Mesothelial cell of epicardium (in vitro differentiated cells): ENCODE results near the gene TMEM163. TPM values are rescaled to one million over a fixed set of nuclear protein-coding genes. Genes with fewer than 3 reads are reported as not detected.

ENCODE experiments used
- DNase-seq, 2 experiments: peaks; one replicate each; pipeline ENCODE4 v3.0.0; 2021; ENCODE audit warnings: low spot score in 2 of 2; ENCODE audit not compliant: unreplicated experiment in 2 of 2
- H3K27ac Mint-ChIP-seq: 2 replicates; pipeline ENCODE4 v1.8.0; 2021; ENCODE audit warnings: mixed read lengths
- H3K27me3 Mint-ChIP-seq: 2 replicates; pipeline ENCODE4 v1.8.0; 2021; ENCODE audit warnings: low read depth, mixed read lengths
- H3K36me3 Mint-ChIP-seq: 2 replicates; pipeline ENCODE4 v1.8.0; 2021; ENCODE audit warnings: mixed read lengths
- H3K4me1 Mint-ChIP-seq: 2 replicates; pipeline ENCODE4 v1.8.0; 2021; ENCODE audit warnings: mixed read lengths
- H3K4me3 Mint-ChIP-seq: 2 replicates; pipeline ENCODE4 v1.8.0; 2021; ENCODE audit warnings: mild to moderate bottlenecking, moderate library complexity, mixed read lengths
- H3K9me3 Mint-ChIP-seq: 2 replicates; pipeline ENCODE4 v1.8.0; 2021; ENCODE audit warnings: mixed read lengths
- total RNA-seq: library from RNA; stranded (reverse); gene quantifications from 3 replicates; pipeline ENCODE4 v1.2.1, GENCODE V29; 2021
- TF ChIP-seq, protein P1 (sequence below): fragments of 200-600 bp; sonication (generic); IDR thresholded peaks from one replicate; pipeline ENCODE4 v1.5.0; 2021; ENCODE audit warnings: antibody characterized with exemption; ENCODE audit not compliant: unreplicated experiment

Gene TMEM163
- 0.29 to 0.47 TPM in 2 of 3 replicates, not detected in the other for total RNA-seq

DNA sequence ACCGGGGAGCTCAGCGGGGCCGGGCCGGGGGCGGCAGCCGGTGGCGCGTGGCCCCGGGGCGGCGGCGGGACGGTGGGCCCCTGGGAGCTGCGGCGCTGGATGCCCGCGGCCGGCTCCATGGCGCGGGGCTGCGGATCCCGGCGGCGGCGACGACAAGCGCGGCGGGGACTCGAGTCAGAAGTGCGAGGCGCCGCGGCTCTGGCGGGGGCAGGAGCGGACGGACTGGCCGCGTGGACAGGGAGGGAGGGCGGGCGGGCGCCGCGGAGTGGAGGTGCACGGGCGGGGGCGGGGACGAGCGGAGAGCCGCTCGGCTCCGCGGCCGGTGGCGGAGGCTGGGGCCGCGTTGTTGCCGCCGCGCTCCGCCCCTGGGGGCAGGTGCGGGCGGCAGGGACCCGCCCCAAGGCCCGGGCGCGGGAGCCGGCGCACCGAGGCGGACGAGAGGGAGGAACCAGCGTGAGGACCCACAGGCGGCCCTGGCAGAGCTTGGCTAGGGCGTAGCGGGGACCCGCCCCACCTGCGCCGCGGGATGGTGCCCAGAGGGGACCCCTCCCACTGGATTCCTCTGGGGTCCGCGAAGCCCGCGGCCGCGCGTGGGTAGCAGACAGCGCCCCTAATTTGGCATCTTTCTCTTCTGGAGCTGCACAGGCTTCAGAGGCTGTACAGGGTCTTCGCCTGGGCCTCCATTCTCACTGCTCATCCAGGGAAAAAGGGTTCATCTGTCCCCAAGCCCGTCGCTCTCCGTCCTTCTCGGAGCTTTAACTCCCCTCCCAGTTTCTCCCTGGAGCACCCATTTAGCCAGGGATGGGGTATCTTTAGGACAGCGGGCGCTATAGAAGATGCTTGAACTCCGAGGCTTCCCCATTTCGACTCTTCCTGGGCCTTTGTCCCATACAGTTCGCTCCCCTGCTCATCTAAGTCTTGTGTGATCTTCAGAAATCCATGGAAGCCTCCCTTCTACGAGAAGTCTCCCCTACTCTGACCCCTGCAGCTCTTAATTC is at the start of gene TMEM163:
Gene TMEM163, minus strand, starts transcription at position 184 of the 998 bp plus-strand sequence.
- no peaks in the 10 kb centered on the region for H3K36me3 Mint-ChIP-seq
- TF ChIP-seq, protein P1, sequence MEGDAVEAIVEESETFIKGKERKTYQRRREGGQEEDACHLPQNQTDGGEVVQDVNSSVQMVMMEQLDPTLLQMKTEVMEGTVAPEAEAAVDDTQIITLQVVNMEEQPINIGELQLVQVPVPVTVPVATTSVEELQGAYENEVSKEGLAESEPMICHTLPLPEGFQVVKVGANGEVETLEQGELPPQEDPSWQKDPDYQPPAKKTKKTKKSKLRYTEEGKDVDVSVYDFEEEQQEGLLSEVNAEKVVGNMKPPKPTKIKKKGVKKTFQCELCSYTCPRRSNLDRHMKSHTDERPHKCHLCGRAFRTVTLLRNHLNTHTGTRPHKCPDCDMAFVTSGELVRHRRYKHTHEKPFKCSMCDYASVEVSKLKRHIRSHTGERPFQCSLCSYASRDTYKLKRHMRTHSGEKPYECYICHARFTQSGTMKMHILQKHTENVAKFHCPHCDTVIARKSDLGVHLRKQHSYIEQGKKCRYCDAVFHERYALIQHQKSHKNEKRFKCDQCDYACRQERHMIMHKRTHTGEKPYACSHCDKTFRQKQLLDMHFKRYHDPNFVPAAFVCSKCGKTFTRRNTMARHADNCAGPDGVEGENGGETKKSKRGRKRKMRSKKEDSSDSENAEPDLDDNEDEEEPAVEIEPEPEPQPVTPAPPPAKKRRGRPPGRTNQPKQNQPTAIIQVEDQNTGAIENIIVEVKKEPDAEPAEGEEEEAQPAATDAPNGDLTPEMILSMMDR, result no peak
- peaks cover 85% of the 10 kb centered on the region for H3K27me3 Mint-ChIP-seq
- peak within 1 kb of the TSS; percentile 69 for H3K4me3 Mint-ChIP-seq
- no peak for DNase-seq
- peaks cover 5% of the 10 kb centered on the region for H3K4me1 Mint-ChIP-seq
- H3K9me3 Mint-ChIP-seq, result no peaks in the 10 kb centered on the region
- H3K27ac Mint-ChIP-seq, result no peak within 1 kb of the TSS

DNA sequence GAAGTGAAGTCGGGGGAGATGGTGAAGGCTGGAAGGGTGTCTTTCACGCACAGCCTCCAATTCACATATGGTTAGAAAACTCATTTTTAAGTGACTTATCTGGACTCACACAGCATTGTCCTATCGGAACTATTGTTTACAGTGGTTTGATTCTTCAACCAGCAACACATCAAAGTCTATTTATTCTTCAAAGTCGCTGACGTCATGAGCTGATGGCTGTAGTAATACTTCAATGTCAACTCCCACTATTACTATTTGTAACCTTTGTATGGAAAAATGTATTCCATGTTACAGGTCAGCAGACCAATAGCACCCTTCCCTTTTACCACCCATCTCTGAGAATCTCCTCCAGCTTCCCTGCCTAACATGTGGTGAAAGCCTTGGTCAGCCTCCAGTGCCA is 47.8 kb upstream of the TMEM163 start:
- H3K36me3 Mint-ChIP-seq, result no peaks in the 10 kb centered on the region
- no peak overlapping the region for H3K27ac Mint-ChIP-seq
- peaks cover 3% of the 10 kb centered on the region for H3K9me3 Mint-ChIP-seq
- H3K4me1 Mint-ChIP-seq, result no peaks in the 10 kb centered on the region
- DNase-seq, result no peak
- no peak overlapping the region for H3K4me3 Mint-ChIP-seq
- TF ChIP-seq, protein P1, result no peak
- peaks cover 18% of the 10 kb centered on the region for H3K27me3 Mint-ChIP-seq

DNA sequence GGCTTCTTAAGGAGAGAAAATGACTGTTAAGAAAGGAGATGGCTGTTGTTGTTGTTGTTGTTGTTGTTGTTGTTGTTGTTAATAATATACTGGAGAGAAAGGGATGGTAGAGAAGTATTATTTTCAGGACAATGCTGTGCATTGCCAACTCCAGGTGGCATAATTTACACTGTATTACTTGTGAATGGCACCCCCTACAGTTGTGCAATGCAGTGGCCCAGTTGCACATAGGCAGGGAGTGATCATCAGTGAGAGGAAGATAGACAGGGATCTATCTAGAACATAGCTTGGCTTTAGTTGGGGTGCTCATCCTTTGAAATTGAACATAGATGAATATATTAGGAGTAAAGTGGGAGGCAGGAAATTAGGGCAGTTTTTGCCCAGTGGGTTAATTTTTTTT is 47.2 kb upstream of the TMEM163 start:
- Mint-ChIP-seq H3K4me1 (no peaks in the 10 kb centered on the region), H3K27me3 (peaks cover 23% of the 10 kb centered on the region), H3K27ac (no peak overlapping the region), H3K9me3 (peaks cover 3% of the 10 kb centered on the region), H3K4me3 (no peak overlapping the region), H3K36me3 (no peaks in the 10 kb centered on the region)
- no peak for DNase-seq
- TF ChIP-seq, protein P1, result no peak

DNA sequence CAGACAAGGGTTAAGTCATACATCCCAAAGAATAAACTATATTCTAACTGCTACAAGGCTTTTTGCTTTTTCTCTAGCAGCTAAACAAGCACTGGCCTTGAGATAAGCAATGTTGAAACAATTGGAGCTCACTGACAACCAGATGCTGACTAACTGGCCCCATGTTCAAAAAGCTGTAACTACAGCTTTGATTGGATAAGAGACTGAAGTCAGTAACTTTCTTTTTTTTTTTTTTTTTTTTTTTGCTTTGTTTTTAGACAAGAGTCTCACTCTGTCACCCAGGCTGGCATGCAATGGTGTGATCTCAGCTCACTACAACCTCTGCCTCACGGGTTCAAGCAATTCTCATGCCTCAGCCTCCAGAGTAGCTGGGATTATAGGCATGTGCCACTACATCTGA is 45.4 kb upstream of the TMEM163 start:
- Mint-ChIP-seq H3K9me3 (peaks cover 3% of the 10 kb centered on the region), H3K27me3 (peaks cover 27% of the 10 kb centered on the region), H3K27ac (no peak overlapping the region), H3K4me1 (no peaks in the 10 kb centered on the region), H3K36me3 (no peaks in the 10 kb centered on the region), H3K4me3 (no peak overlapping the region)
- TF ChIP-seq, protein P1, result no peak
- no peak for DNase-seq

DNA sequence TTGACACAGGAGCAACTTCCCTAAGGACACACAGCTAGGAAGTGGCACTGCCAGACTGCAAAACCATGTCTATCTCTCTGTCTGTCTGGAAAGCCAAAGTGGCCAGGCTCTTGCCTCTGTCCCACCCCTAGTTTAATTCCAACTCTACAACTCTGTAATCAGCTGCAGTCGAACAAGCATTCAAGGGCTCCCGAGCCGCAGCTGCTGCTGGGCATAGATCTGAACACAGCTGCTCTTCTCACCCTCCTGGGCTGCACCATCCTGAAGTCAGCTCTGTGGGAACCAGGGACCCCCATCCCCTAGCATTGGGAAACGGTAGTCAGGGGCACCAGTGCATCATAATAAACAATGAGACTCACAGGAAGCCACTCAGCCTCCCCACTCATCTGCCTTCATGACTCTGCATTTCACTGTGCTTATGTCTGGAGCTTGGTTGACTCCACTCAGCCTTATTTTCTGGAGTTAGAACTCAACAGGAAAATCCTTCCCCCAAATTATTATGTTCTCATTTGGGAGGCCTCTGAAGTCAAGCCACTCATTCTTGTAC is 44.4 kb upstream of the TMEM163 start:
- H3K27ac Mint-ChIP-seq, result no peak overlapping the region
- TF ChIP-seq, protein P1, result no peak
- H3K4me1 Mint-ChIP-seq, result no peaks in the 10 kb centered on the region
- DNase-seq, result no peak
- H3K36me3 Mint-ChIP-seq, result no peaks in the 10 kb centered on the region
- H3K9me3 Mint-ChIP-seq, result peaks cover 3% of the 10 kb centered on the region
- H3K4me3 Mint-ChIP-seq, result no peak overlapping the region
- H3K27me3 Mint-ChIP-seq, result peaks cover 35% of the 10 kb centered on the region
